ENCODE data around the gene PSMA1.

- TF ChIP-seq CTCF (IDR thresholded peaks at IDR 0.05) = no peak
- TF ChIP-seq POLR2A (IDR thresholded peaks at IDR 0.05) = peak; percentile 78 to 95
Measured at GRCh38 chr11:14499560-14500180, 20.5 kb downstream of the PSMA1 start, which contains the start of gene COPB1.

Measured in adrenal gland (tissue), 5 donors.